PC-9 (cell line): Measurements from ENCODE around the gene USP12. TPM values are rescaled to one million over a fixed set of nuclear protein-coding genes. Genes with fewer than 3 reads are reported as not detected.

Experiments
- BruUV-seq: library from RNA; stranded (reverse); fragments of 400-500 nt; replicated peaks from 2 replicates; lab custom pipeline; 2021; lab: Mats Ljungman, UMichigan
- CTCF ChIA-PET: fragments of 300-600 bp; sonication (Branson Sonifier 250); formaldehyde crosslinking; loops from one replicate; lab custom pipeline; 2022; ENCODE audit warnings: antibody characterized with exemption; lab: Charles Lee
- POLR2A ChIA-PET: fragments of 300-600 bp; sonication (Branson Sonifier 250); formaldehyde crosslinking; loops from one replicate; lab custom pipeline; 2022; ENCODE audit warnings: antibody characterized with exemption; ENCODE audit not compliant: unreplicated experiment; lab: Charles Lee
- DNase-seq, 2 experiments: peaks; one replicate each; pipeline versions ENCODE4 v3.0.0 to v3.0.0-alpha.2; 2015 to 2022; ENCODE audit warnings: mixed read lengths in 1 of 2
- H2AFZ ChIP-seq: fragments of 200-600 bp; sonication (generic); 2 replicates; pipeline ENCODE4 v1.8.1; 2017; ENCODE audit warnings: antibody characterized with exemption
- H3F3A ChIP-seq: fragments of 200-600 bp; sonication (generic); 2 replicates; pipeline ENCODE4 v1.8.1; 2017; ENCODE audit warnings: antibody characterized with exemption, mild to moderate bottlenecking, low read depth; ENCODE audit not compliant: insufficient read depth
- H3K27ac ChIP-seq: fragments of 200-600 bp; sonication (generic); 2 replicates; pipeline ENCODE4 v1.6.1; 2016; ENCODE audit warnings: mixed run types
- H3K27me3 ChIP-seq: fragments of 200-600 bp; sonication (generic); 2 replicates; pipeline ENCODE4 v1.6.1; 2016; ENCODE audit warnings: low read depth, mixed run types; ENCODE audit not compliant: insufficient read depth
- H3K36me3 ChIP-seq: fragments of 200-600 bp; sonication (generic); 2 replicates; pipeline ENCODE4 v1.6.1; 2016; ENCODE audit warnings: low read depth, mixed run types
- H3K4me1 ChIP-seq: fragments of 200-600 bp; sonication (generic); replicated peaks from 2 replicates; pipeline ENCODE4 v1.6.1; 2016; ENCODE audit warnings: mixed run types; ENCODE audit not compliant: insufficient read depth
- H3K4me2 ChIP-seq: fragments of 200-600 bp; sonication (generic); 2 replicates; pipeline ENCODE4 v1.6.1; 2017; ENCODE audit warnings: mixed run types
- H3K4me3 ChIP-seq: fragments of 200-600 bp; sonication (generic); 2 replicates; pipeline ENCODE4 v1.6.1; 2016; ENCODE audit warnings: mixed run types
- H3K79me2 ChIP-seq: fragments of 200-600 bp; sonication (generic); 2 replicates; pipeline ENCODE4 v1.6.1; 2017; ENCODE audit warnings: low read depth, mixed run types
- H3K9me2 ChIP-seq: fragments of 200-600 bp; sonication (generic); 2 replicates; pipeline ENCODE4 v1.8.1; 2017; ENCODE audit warnings: mild to moderate bottlenecking; ENCODE audit not compliant: insufficient read depth
- H3K9me3 ChIP-seq: fragments of 200-600 bp; sonication (generic); 2 replicates; pipeline ENCODE4 v1.8.1; 2016; ENCODE audit warnings: low read depth; ENCODE audit not compliant: insufficient read depth
- H4K20me1 ChIP-seq: fragments of 200-600 bp; sonication (generic); 2 replicates; pipeline ENCODE4 v1.8.1; 2017; ENCODE audit not compliant: insufficient read depth
- CTCF ChIP-seq: fragments of 200-600 bp; sonication (generic); conservative IDR thresholded peaks from 2 replicates; pipeline ENCODE4 v1.6.1; 2017; ENCODE audit warnings: mixed run types, antibody characterized with exemption, mild to moderate bottlenecking, moderate library complexity
- EZH2 ChIP-seq: fragments of 200-600 bp; sonication (generic); IDR thresholded peaks from 2 replicates; pipeline ENCODE4 v1.8.0; 2017; ENCODE audit warnings: antibody characterized with exemption, low read depth
- intact Hi-C: fragments of 100-400 bp; cut with micrococcal nuclease; formaldehyde crosslinking; loops from one replicate; pipeline ENCODE4 v1.10.0; 2022; ENCODE audit not compliant: unreplicated experiment
- total RNA-seq: library from RNA; stranded (reverse); gene quantifications from 2 replicates; pipeline ENCODE4 v1.2.3, GENCODE V29; 2021

The USP12 gene
- total RNA-seq, 1 experiment from 2014 or later = 20.8 TPM

GRCh38 chr13:27081893-27082679 lies 89.5 kb downstream of the USP12 start:
- Histone ChIP-seq H3K27ac (no peak overlapping the region), H3F3A (0 out of 2 replicates have a peak, but pooled peaks cover 3% of the 10 kb centered on the region), H2AFZ (no peak overlapping the region), H3K4me1 (no peaks in the 10 kb centered on the region), H3K36me3 (peaks cover 4% of the 10 kb centered on the region; the same call in 1 of the 2 replicates), H3K27me3 (no peaks in the 10 kb centered on the region), H3K9me2 (no peaks in the 10 kb centered on the region), H4K20me1 (no peaks in the 10 kb centered on the region; the same call in 1 of the 2 replicates), H3K4me2 (no peak overlapping the region), H3K4me3 (no peak overlapping the region), H3K79me2 (no peaks in the 10 kb centered on the region), H3K9me3 (no peaks in the 10 kb centered on the region)
- no TSS peak for BruUV-seq
- ChIA-PET POLR2A (no interaction called here), CTCF (interaction anchor here (0.7 kb wide), 1 partner anchor 110 kb away, joined by 3 read pairs; no protein-coding TSS in a partner anchor)
- intact Hi-C loops = no loop called here
- no peak for TF ChIP-seq EZH2
- TF ChIP-seq CTCF = no peak
- DNase-seq = no peak

GRCh38 chr13:27080018-27080948 lies 91.3 kb downstream of the USP12 start:
- ChIA-PET POLR2A (no interaction called here), CTCF (no interaction called here)
- no peaks in the 10 kb centered on the region for H3K4me1 ChIP-seq
- peaks cover 4% of the 10 kb centered on the region; the same call in 1 of the 2 replicates for H3K36me3 ChIP-seq
- H3K27ac ChIP-seq = no peak overlapping the region
- H3F3A ChIP-seq = 0 out of 2 replicates have a peak, but pooled peaks cover 3% of the 10 kb centered on the region
- H4K20me1 ChIP-seq = no peaks in the 10 kb centered on the region; the same call in 1 of the 2 replicates
- no peaks in the 10 kb centered on the region for H3K9me2 ChIP-seq
- H3K27me3 ChIP-seq = no peaks in the 10 kb centered on the region
- no peak for DNase-seq
- no peak overlapping the region for H3K4me3 ChIP-seq
- no TSS peak for BruUV-seq
- no peak for TF ChIP-seq CTCF
- no peak for TF ChIP-seq EZH2
- H3K79me2 ChIP-seq = no peaks in the 10 kb centered on the region
- no peak overlapping the region for H3K4me2 ChIP-seq
- no peak overlapping the region for H2AFZ ChIP-seq
- intact Hi-C loops = no loop called here
- H3K9me3 ChIP-seq = no peaks in the 10 kb centered on the region

GRCh38 chr13:27079421-27079958 lies 92.1 kb downstream of the USP12 start:
- no TSS peak for BruUV-seq
- no peaks in the 10 kb centered on the region for H3K4me1 ChIP-seq
- intact Hi-C loops = no loop called here
- no peaks in the 10 kb centered on the region for H3K27me3 ChIP-seq
- H3F3A ChIP-seq = 0 out of 2 replicates have a peak, but pooled peaks cover 4% of the 10 kb centered on the region
- no peaks in the 10 kb centered on the region for H3K9me3 ChIP-seq
- no peak overlapping the region for H3K27ac ChIP-seq
- H3K4me2 ChIP-seq = no peak overlapping the region
- ChIA-PET CTCF (no interaction called here), POLR2A (no interaction called here)
- DNase-seq = no peak
- no peak overlapping the region for H2AFZ ChIP-seq
- no peak for TF ChIP-seq CTCF
- no peak for TF ChIP-seq EZH2
- peaks cover 4% of the 10 kb centered on the region; the same call in 1 of the 2 replicates for H3K36me3 ChIP-seq
- H3K9me2 ChIP-seq = no peaks in the 10 kb centered on the region
- no peaks in the 10 kb centered on the region; the same call in 1 of the 2 replicates for H4K20me1 ChIP-seq
- no peaks in the 10 kb centered on the region for H3K79me2 ChIP-seq
- H3K4me3 ChIP-seq = no peak overlapping the region
